Measurements from ENCODE around the gene GPR17.

The GPR17 gene

GRCh38 chr2:127657232-127657595 is 11.3 kb downstream of the GPR17 start:
- FAIRE-seq = no peak

GRCh38 chr2:127658146-127658545 is 12.2 kb downstream of the GPR17 start:
- FAIRE-seq = no peak

- FAIRE-seq = no peak
Measured at GRCh38 chr2:127658641-127659407, 12.9 kb downstream of the GPR17 start.

- FAIRE-seq = no peak
Measured at GRCh38 chr2:127659408-127660290, 13.7 kb downstream of the GPR17 start.

GRCh38 chr2:127660291-127660578 is 14.3 kb downstream of the GPR17 start:
- no peak for FAIRE-seq

- FAIRE-seq = no peak
Measured at GRCh38 chr2:127661072-127661649, 15.2 kb downstream of the GPR17 start.

GRCh38 chr2:127661949-127662510 is 16.1 kb downstream of the GPR17 start:
- FAIRE-seq = no peak

- no peak for FAIRE-seq
Measured at GRCh38 chr2:127662937-127663565, 17.1 kb downstream of the GPR17 start.

- no peak for FAIRE-seq
Measured at GRCh38 chr2:127663566-127664064, 17.7 kb downstream of the GPR17 start.

GRCh38 chr2:127664065-127664894 is 18.3 kb downstream of the GPR17 start:
- FAIRE-seq = no peak

GRCh38 chr2:127664895-127665225 is 18.9 kb downstream of the GPR17 start:
- FAIRE-seq = no peak

- FAIRE-seq = no peak
Measured at GRCh38 chr2:127665267-127665893, 19.4 kb downstream of the GPR17 start.

- no peak for FAIRE-seq
Measured at GRCh38 chr2:127669056-127669455, 23.1 kb downstream of the GPR17 start.

GRCh38 chr2:127670055-127670956 is 24.4 kb downstream of the GPR17 start:
- FAIRE-seq = no peak

- FAIRE-seq = no peak
Measured at GRCh38 chr2:127670957-127671290, 25.0 kb downstream of the GPR17 start.

- no peak for FAIRE-seq
Measured at GRCh38 chr2:127671557-127672302, 25.8 kb downstream of the GPR17 start.

- FAIRE-seq = no peak
Measured at GRCh38 chr2:127672341-127673224, 26.6 kb downstream of the GPR17 start.

- FAIRE-seq = no peak
Measured at GRCh38 chr2:127673291-127674069, 27.5 kb downstream of the GPR17 start.
